ACHN (cell line): ENCODE measurements around the gene ADISSP.

ENCODE experiments used
- DNase-seq: peaks from one replicate; pipeline ENCODE4 v3.0.0-alpha.2; 2015
- in situ Hi-C: cut with HindIII; loops from 2 replicates; pipeline ENCODE4 v1.10.0; 2017; ENCODE audit warnings: low sequenced_read_pairs, low pct_ligation_motif_present, low pct_unique_long_range_greater_than_20kb

ADISSP gene

DNA sequence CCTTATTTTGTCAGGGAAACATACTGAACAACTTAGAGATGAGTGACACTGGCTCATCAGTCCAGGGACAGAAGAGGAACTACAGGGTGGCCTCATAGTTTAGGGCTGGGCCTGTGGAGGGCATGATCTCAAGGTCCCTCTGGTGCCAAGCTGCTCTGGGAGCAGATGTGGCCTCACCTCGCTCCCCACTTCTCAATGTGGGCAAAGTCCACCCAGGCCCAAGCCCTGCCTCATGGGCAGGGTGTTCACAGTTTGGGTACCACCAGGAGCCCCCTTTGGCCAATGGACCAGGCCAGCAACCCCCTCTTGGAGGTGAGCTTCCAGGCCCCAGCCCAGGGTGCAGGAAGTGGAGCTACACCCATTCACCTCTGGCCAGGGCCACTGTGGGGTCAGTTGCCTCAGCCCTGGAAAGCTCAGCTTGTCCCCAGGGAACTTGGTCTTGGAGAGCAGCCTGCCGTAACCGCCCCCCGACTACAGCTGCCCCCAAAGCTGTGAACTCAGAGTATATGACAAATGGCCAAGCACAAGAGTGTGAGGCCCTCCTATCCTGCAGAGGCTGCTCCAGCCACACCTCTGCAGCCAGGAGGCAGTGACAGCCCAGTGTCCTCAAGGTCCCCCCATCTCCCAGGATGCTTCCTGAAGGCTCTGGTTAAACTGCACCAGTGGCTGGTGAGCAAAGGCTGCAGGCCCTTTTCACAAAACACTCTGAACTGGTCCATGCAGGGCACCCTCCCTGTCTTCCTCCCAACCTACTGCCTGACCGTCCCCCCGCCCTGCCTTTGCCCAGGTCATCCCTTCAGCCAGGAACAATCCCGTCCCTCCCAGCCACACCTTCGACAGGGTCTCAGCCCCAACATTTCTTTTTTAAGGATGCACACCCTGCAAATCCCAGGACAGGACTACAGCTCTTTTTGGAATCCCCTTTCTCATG lies 3.6 kb downstream of the ADISSP start:
- in situ Hi-C loops = no loop called here
- no peak for DNase-seq

DNA sequence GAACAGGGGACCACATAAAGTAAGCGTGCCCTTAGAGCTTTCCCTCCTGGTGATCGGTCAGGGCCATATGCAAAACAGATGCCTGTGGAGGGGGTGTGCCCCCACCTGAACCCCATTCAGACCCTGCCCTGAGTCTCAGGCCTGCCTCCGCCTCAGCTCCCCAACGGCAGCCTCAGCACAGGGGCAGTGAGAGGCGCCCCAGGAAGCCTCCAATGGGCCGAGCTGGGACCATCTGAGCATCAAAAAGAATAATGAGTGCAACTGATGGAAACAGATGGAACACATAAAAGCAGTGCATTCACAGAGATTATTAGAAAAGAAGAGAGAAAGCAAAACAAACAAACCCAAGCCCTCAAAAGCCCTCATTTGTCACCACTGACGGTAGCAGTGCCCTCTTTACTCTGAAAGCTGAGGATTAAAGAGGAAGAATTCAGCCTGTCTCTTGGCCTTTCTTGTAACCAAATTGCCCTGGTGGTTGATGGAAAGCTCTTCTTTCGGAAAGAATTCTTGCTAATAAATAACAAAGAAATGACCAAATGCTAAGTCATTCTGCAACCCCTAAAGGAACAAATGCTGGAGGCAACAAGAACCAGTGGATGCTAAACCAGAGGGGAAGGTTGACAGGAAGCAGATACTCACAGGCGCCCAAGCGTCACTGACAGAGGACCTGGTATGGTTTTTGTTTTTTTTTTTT lies 6.8 kb downstream of the ADISSP start:
- in situ Hi-C loops = no loop called here
- peak; percentile 39 for DNase-seq

DNA sequence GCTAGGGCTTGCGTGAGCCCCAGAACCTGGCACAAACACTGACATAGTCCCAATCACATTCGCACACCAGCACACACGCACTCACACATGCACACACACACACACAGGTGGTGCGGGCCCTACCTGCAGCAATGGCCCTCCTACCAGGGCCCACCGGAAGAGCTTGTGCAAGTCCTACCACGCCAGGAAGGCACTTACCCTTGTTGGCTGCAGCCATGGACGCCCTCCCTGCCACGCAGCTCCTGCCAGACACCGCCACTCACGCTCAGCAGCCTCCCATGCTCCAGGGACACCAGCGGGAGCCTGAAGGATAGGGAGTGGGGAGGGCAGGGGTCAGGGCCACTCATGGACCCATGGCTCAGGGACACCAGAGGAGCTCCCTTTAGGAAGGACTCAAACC lies 7.7 kb downstream of the ADISSP start:
- in situ Hi-C loops = no loop called here
- DNase-seq = no peak

DNA sequence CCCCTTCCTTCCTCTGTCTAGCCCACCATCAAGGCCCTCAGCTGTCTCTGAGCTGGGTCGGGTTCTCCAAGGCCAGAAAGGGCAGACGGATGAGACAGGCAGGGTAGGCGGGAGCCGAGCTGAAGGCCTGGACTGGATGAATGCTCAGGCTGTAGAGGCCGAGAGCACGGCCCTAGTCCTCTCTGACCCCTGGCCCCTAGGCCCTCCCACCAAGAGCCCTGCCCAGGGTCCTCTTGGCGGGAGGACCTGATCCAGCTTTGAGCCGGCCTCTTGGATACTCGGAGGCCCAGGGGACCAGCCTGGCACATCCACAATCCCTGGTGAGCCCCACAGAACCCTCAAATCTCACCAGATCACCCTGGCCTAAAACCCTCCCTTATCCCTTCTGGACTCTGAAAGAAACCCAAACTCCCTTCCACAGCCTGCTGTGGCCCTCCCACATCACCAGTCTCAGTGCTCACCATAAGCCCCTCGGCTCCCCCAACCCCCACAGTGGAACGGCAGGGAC lies 8.2 kb downstream of the ADISSP start:
- in situ Hi-C loops = no loop called here
- DNase-seq = no peak

DNA sequence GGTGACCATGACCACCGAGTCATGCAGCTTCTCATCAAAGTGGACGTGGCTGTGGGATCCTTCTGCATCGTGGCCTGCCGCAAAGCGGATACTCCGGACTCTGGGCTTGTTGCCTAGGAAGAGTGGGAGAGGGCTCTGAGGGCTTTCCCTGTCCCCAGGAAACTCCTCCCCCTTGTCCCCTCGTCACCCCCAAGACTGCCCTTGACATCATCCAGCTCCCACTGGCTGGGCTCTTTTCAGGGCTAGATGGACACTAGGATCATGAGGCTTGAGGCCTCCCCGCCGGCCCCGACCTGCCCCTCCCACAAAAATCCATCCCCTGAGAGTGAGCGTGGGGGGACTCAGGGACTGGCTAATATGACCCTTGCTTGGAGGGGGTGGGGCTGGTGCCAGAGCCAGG lies 9.0 kb downstream of the ADISSP start:
- DNase-seq = no peak
- in situ Hi-C loops = no loop called here

DNA sequence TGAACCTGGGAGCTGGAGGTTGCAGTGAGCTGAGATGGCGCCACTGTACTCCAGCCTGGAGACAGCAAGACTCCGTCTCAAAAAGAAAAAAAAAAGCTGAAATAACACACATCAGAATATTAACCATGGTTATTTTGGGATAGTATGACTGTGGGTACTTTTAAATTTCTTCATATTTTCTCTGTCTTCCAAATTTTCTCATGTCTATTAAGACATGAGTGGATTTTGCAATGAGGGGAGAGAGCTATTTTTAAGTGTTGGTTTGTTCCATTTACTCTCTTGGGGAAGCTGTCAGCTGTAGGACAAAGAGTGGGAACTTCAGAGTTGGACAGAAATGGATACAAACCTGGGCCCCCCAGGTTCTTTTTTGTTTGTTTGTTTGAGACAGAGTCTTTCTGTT lies 10.3 kb downstream of the ADISSP start:
- in situ Hi-C loops = no loop called here
- no peak for DNase-seq

DNA sequence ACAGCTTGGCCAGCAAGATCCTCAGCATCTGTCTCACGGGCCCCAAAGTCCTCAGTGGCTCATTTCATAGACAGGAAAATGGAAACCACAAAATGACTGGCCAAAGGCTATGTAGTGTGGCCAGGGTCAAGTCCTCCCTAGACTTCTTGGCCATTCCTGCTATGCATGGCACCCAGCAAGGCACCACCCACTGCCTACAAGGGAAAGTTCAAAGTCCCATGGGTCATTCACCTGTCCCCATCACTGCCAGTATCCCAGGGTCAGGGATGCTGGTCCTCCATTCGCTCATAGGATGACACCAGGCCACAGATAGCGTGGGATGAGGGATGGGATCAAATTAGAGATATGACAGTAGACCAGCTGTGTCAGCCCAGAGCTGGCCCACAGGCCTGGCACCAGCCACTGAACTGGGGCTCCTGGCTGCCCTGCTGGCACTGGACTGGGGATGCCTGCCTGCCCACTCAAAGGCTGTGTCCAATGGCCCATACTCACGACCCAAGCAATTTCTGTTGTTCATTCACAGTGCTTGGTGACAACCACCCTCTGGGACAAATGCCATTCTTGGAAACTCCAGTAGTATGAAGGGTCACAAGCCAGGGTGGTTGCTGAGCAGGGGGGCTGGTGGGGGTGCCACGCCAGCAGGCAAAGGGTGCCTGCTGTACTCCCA lies 11.6 kb downstream of the ADISSP start:
- no peak for DNase-seq
- in situ Hi-C loops = no loop called here

DNA sequence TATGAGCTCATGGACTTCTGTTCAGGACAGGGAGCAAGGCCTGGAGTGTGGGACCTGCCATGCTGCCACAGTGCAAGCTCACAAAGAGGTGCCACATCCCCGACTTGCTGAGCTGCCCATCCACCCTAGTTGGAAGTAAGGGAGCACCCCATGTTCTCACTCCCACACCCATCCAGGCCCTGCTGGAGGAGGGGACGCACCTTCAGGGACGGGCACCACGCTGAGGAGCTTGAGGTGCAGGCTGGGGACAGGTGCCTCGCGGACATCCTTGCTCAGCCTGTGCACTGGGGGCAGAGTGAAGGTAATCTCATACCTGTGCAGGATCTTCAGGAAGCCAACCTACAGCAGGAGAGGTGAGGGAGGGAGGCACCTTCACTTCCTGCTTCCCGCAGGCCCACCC lies 12.3 kb downstream of the ADISSP start:
- in situ Hi-C loops = no loop called here
- no peak for DNase-seq

DNA sequence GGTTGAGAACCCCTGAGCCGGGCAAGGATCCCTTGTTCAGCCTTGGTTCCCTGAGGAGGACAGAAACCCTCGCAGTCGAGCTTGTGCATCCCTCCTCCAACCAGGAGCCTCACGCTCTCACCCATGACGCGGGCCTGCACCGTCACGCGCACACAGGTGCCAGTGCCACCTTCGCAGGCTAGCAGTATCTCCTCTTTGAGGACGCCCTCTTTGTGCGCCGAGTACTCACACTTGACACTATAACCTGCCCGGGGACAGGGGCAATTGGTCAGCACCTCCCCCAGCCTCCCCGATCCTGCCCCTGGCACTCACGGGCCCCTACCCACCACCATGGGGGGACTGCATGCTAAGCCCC lies 13.3 kb downstream of the ADISSP start:
- in situ Hi-C loops = no loop called here
- no peak for DNase-seq

DNA sequence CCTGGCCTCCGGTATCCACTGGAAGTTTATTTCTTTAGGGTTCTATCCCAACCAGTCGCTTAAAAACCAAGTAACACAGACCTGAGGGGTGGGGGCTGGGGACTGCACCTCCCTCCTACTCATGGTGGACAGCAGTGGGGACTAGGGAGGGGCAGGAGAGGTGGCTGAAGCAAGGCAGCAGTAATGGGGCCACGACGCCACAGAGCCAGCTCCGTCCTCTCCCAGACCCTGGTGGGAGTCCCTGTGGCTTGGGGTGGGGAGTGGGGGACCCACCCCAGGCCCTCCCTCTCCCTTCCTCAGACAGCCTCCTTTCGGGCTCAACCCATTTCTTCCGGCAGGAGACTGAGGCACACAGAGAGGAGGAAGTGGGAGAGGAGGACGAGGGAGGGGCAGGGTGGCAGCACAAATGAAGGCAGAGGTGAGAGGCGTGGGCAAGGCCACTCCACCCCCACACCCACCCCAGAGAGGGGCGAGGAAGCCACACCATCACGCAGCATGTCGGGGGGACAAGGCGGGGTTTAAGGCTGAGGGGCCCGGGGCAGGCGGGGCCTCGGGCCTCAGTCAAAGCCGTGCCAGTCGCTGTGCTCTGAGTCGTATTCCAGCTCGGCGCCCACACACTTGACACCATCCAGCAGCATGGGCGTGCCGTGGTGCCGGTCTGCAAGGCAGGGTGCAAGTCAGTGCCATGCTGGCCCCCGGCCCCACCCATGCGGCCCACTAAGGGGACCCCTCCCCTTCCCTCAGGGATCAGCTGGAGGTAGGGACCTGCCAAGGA lies 13.9 kb downstream of the ADISSP start:
- DNase-seq = no peak
- in situ Hi-C loops = no loop called here

DNA sequence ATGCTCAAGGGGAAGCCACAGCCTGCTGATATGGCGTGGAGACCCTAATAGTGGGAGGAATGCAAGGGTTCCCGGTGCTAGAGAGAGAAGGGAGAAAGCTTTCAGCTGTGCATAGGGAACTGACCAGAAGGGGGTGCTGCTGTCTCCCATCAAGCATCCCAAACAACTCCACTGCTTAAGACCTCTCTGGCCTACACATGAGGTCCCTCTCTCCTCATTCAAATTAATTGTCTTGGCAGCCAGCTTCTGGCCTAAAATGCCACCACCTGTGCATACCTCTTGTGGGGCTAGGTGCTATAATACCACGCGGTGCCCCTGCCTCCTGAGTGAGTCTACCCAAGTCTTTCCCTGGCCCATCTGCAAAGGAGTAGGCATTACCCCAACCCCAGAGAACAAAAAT lies 14.5 kb downstream of the ADISSP start:
- in situ Hi-C loops = no loop called here

DNA sequence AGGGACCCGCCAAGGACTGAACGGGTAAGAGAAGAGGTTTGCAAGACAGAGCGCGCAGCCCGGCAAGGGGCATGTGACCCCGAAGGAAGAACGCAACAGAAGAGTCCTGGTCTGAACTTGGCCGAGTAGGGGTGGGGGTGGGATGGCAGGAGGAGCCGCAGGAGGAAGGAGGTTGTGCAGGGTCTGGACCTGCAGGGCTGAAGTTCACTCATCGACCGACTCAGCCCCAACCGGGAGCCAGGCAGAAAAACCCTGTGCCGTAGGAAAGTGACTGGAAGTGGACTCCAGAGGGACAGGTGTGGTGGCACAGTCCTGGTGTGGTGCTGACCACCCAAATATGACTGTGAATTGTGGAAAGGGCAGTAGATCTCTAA lies 15.2 kb downstream of the ADISSP start:
- in situ Hi-C loops = no loop called here
- DNase-seq = no peak

More for the DNA sequence above, 14.5 kb downstream of the ADISSP start:
- DNase-seq = peak; percentile 55

DNA sequence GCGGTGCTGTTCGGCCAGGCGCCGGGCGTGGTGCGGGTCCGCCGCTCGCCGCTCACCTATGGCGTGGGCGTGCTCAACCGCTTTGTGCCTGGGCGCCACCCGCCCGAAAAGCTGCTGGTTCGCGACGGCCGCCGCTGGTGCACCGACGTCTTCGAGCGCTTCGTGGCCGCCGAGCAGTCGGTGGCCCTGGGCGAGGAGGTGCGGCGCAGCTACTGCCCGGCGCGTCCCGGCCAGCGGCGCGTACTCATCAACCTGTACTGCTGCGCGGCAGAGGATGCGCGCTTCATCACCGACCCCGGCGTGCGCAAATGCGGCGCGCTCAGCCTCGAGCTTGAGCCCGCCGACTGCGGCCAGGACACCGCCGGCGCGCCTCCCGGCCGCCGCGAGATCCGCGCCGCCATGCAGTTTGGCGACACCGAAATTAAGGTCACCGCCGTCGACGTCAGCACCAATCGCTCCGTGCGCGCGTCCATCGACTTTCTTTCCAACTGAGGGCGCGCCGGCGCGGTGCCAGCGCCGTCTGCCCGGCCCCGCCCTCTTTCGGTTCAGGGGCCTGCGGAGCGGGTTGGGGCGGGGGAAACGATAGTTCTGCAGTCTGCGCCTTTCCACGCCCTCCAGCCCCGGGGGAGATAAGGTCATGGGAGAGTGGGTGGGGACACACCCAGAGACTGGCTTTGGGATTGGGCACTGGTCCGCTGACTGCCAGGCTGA lies 15.7 kb downstream of the ADISSP start:
- in situ Hi-C loops = no loop called here
- DNase-seq = no peak

DNA sequence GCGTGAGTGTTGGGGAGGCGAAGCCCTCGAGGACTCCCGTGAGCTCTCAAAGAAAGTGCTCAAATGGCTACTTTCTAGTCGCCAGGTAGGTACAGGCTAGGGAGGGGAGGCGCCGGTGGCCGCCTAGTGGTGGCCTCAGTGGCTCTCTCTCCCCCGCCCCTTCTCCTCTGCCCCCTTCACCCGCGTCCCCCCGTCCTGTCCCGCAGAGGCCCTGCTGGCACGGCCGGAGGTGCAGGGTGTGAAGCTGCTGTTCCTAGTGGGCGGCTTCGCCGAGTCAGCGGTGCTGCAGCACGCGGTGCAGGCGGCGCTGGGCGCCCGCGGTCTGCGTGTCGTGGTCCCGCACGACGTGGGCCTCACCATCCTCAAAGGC lies 16.3 kb downstream of the ADISSP start:
- in situ Hi-C loops = no loop called here
- no peak for DNase-seq

DNA sequence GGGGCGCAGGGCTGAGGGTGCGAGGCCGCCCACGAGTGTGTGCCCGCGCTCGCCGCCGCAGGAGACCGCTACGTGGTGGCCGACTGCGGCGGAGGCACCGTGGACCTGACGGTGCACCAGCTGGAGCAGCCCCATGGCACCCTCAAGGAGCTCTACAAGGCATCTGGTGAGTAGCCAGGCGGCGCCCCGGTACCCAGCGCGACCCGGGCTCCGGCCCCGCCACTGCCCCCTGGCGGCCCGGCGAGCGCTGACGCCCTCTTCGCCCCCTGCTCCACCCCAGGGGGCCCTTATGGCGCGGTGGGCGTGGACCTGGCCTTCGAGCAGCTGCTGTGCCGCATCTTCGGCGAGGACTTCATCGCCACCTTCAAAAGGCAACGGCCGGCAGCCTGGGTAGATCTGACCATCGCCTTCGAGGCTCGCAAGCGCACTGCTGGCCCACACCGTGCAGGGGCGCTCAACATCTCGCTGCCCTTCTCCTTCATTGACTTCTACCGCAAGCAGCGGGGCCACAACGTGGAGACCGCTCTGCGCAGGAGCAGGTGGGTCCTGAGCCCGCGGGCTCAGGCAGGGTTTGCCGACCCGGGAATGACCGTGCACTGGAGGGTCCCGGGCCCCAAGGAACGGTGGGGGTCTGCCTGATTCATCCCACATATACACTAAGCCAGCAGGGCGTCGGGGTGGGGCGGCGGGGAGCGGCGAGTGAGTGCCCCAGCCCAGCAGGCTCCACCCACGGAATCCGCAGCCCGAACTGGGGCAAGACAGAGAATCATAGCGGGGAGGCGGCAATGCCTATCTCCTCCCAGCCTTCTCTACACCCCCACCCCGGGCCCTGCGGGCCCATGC lies 17.6 kb downstream of the ADISSP start:
- in situ Hi-C loops = no loop called here
- peak; percentile 37 for DNase-seq

DNA sequence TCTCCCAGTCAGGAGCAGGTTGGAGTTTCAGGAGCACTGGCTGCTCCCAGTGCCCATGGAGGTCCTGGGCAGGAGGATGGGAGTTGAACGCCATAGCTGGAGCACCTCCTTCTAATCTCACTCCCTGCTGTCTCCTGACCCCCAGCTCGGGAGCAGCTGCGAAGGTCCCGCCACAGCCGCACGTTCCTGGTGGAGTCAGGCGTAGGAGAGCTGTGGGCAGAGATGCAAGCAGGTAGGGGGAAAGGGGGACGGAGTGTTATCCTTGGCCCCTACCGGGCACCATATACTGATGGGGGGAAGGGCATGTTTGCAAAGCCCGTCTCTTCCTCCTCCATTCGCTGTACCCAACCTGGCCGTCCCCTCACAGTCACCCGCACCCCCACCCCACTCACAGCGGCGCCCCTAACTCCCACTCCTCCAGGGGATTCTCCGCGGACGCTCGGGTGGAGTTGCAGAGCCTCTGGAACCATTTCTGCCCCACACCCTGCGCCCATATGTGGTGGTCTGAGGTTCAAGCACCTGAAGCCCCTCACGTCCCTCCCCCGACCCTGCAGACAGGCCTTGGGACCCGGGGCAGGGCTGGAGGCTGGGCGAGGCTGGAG lies 18.4 kb downstream of the ADISSP start:
- no peak for DNase-seq

DNA sequence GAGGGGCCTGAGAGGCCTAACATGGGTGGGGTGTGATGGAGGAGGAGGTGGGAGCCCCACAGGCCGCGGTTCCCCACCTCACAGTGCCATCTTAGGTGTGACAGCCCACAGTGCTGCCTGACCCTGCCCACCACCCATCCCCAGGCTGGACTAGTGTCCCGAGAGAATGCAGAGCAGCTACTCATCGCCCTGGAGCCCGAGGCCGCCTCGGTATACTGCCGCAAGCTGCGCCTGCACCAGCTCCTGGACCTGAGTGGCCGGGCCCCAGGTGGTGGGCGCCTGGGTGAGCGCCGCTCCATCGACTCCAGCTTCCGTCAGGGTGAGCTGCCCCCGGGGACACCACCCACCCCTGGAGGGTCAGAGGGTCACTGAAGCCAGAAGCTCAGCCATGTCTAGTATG lies 19.5 kb downstream of the ADISSP start:
- in situ Hi-C loops = no loop called here
- DNase-seq = no peak

More for the DNA sequence above, 18.4 kb downstream of the ADISSP start:
- in situ Hi-C loops = no loop called here
